Measurements from ENCODE around the gene PLOD1. TPM values are rescaled to one million over a fixed set of nuclear protein-coding genes. Genes with fewer than 3 reads are reported as not detected.
"Not testable (repeated sequence)": the region's sequence is repeated elsewhere in the genome, so short reads cannot be mapped to it uniquely, and the experiment has no call there.

The PLOD1 gene
- total RNA-seq, 1 experiment from 2014 or later, result 94.8 TPM

DNA sequence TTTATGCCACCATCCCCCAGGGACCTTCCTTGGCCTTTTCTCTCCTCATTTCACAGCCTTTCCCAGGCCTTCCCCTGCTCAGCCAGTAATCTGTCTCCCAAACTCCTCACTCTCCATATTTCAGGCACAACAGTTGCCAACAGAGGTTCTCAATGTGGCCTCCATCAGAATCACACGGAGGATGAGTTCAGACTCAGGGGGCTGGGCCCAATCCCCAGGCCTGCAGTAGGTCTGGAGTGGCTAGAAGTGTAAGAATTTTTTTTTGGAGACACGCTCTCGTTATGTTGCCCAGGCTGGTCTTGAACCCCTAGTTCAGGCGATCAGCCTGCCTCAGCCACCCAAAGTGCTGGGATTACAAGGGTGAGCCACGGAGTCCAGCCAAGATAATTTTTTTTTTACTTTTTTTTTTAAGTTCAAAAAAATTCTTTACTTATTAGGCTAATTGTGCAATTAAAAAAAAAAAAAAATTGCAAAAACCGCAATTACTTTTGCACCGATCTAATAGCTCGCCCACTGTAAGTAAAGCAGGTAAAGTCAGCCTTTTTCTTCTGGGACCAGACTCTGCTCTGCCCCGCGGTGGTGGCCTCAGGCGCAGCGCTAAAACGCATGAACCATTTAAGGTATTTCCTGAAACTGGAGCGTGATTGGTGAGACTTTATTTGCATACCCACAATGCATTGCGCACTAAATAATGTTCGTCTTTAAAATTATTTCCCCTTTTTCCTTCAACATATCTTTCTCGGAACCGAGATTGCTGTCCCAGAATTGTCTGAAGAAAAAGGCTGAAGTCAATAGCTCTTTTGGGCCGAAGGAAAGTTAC is 27.0 kb upstream of the PLOD1 start:
- intact Hi-C loops (cut with micrococcal nuclease; ENCODE audit: unreplicated experiment), result loop anchor here (1.0 to 2.0 kb wide), 2 partner anchors 69 to 79 kb away; no protein-coding TSS in a partner anchor
- Histone ChIP-seq H3K9me3 (ENCODE audit: low read depth, low read length, poor library complexity, severe bottlenecking) (no peaks in the 10 kb centered on the region), H3K36me3 (ENCODE audit: insufficient read depth, low read length, poor library complexity, severe bottlenecking) (no peaks in the 10 kb centered on the region), H3K27me3 (replicated peaks; ENCODE audit: insufficient read depth, low read depth, low read length, poor library complexity) (no peaks in the 10 kb centered on the region), H3K4me3 (ENCODE audit: low read depth, low read length, poor library complexity, severe bottlenecking) (no peak overlapping the region), H3K4me1 (ENCODE audit: insufficient read depth, low read length, poor library complexity, severe bottlenecking) (peaks cover 4% of the 10 kb centered on the region), H3K27ac (ENCODE audit: low read depth, low read length, poor library complexity, severe bottlenecking) (peak overlapping the region; percentile 99)
- CTCF ChIA-PET, result interaction anchor here (0.5 to 0.6 kb wide), 2 partner anchors 42 to 53 kb away, joined by 5 to 7 read pairs; no protein-coding TSS in a partner anchor
- no TSS peak for BruUV-seq (replicated peaks)
- TF ChIP-seq EZH2 (IDR thresholded peaks at IDR 0.05; ENCODE audit: borderline replicate concordance, low read depth, low read length, poor library complexity, severe bottlenecking), result no peak
- TF ChIP-seq CTCF (conservative IDR thresholded peaks at IDR 0.05; ENCODE audit: low read depth, low read length), result peak; percentile 98
- DNase-seq (ENCODE audit: low spot score), result peak; percentile 98
- POLR2A ChIA-PET (ENCODE audit: low non-redundant PET), result interaction anchor here (0.7 to 1.2 kb wide), 7 partner anchors 23 to 829 kb away, joined by 3 to 11 read pairs (median 5); partner anchors contain the start of gene MIIP

GRCh38 chr1:11908095-11908675 is 26.3 kb upstream of the PLOD1 start:
- Histone ChIP-seq H3K27ac (ENCODE audit: low read depth, low read length, poor library complexity, severe bottlenecking) (peak overlapping the region; percentile 99), H3K9me3 (ENCODE audit: low read depth, low read length, poor library complexity, severe bottlenecking) (no peaks in the 10 kb centered on the region), H3K36me3 (ENCODE audit: insufficient read depth, low read length, poor library complexity, severe bottlenecking) (no peaks in the 10 kb centered on the region), H3K4me1 (ENCODE audit: insufficient read depth, low read length, poor library complexity, severe bottlenecking) (peaks cover 4% of the 10 kb centered on the region), H3K27me3 (replicated peaks; ENCODE audit: insufficient read depth, low read depth, low read length, poor library complexity) (no peaks in the 10 kb centered on the region), H3K4me3 (ENCODE audit: low read depth, low read length, poor library complexity, severe bottlenecking) (peak overlapping the region; percentile 43)
- intact Hi-C loops (cut with micrococcal nuclease; ENCODE audit: unreplicated experiment), result loop anchor here (1.0 kb wide), 1 partner anchor 78 kb away; no protein-coding TSS in a partner anchor
- POLR2A ChIA-PET (ENCODE audit: low non-redundant PET), result interaction anchor here (0.6 to 1.2 kb wide), 12 partner anchors 10 to 829 kb away, joined by 3 to 11 read pairs (median 4); partner anchors contain the start of gene MIIP
- BruUV-seq (replicated peaks), result TSS peak; percentile 99
- DNase-seq (ENCODE audit: low spot score), result peak; percentile 99
- TF ChIP-seq CTCF (conservative IDR thresholded peaks at IDR 0.05; ENCODE audit: low read depth, low read length) (no peak), EZH2 (IDR thresholded peaks at IDR 0.05; ENCODE audit: borderline replicate concordance, low read depth, low read length, poor library complexity, severe bottlenecking) (no peak)
- CTCF ChIA-PET, result interaction anchor here (0.6 kb wide), 1 partner anchor 43 kb away, joined by 7 read pairs; no protein-coding TSS in a partner anchor

- DNase-seq (ENCODE audit: low spot score); H3K27me3 ChIP-seq (replicated peaks; ENCODE audit: insufficient read depth, low read depth, low read length, poor library complexity); H3K4me1 ChIP-seq (ENCODE audit: insufficient read depth, low read length, poor library complexity, severe bottlenecking); BruUV-seq (replicated peaks); intact Hi-C loops (cut with micrococcal nuclease; ENCODE audit: unreplicated experiment); H3K4me3 ChIP-seq (ENCODE audit: low read depth, low read length, poor library complexity, severe bottlenecking); H3K27ac ChIP-seq (ENCODE audit: low read depth, low read length, poor library complexity, severe bottlenecking); H3K9me3 ChIP-seq (ENCODE audit: low read depth, low read length, poor library complexity, severe bottlenecking); H3K36me3 ChIP-seq (ENCODE audit: insufficient read depth, low read length, poor library complexity, severe bottlenecking); POLR2A ChIA-PET (ENCODE audit: low non-redundant PET): not testable (repeated sequence)
- CTCF ChIA-PET, result interaction anchor here (1.7 kb wide), 1 partner anchor 56 kb away, joined by 4 read pairs; no protein-coding TSS in a partner anchor
Observed at GRCh38 chr1:11910914-11911228, 23.6 kb upstream of the PLOD1 start.

Measured in A673 (cell line).